ENCODE data around the gene BRSK2.

GRCh38 chr11:1508491-1508891, 118.8 kb downstream of the BRSK2 start:
- TF ChIP-seq CTCF (IDR thresholded peaks at IDR 0.05) = no peak
- no peak for TF ChIP-seq EP300 (IDR thresholded peaks at IDR 0.05)
- TF ChIP-seq POLR2AphosphoS5 (IDR thresholded peaks at IDR 0.05) = no peak
- TF ChIP-seq POLR2A (IDR thresholded peaks at IDR 0.05) = no peak

All from upper lobe of left lung (tissue), 4 donors.